DMS153 (cell line): Measurements from ENCODE around the gene POR.

Experiments
- DNase-seq: peaks from one replicate; lab custom pipeline; 2025; lab: John Stamatoyannopoulos, UW

Gene POR

DNA sequence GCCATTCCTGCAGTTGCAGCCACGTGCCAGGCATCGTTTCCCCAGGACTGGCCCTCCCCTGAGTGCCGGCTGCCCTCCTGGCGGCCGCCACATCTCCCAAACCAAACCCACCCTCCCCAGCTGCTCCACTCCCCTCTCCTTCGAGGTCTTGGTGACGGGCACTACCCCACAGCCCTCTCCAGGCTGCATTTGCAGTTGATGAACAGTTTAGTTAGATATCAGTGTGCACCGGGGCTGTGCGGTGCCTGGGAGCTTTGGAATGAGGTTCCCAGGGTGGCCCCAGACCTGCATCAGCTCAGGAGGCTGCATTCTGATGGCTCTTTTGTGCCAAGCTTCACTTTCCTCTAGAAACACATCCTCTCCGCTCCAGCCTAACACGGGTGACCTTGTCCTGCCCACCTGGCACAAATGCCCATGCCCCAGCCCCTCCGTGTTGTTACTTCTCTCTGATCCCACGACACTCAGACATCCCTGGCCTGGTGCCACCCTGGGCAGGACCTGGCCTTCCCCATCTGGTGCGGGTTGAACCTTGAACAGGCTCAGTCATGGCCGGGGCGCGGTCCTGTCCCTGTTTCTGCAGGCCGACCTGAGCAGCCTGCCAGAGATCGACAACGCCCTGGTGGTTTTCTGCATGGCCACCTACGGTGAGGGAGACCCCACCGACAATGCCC, 64.9 kb downstream of the POR start:
- no peak for DNase-seq

DNA sequence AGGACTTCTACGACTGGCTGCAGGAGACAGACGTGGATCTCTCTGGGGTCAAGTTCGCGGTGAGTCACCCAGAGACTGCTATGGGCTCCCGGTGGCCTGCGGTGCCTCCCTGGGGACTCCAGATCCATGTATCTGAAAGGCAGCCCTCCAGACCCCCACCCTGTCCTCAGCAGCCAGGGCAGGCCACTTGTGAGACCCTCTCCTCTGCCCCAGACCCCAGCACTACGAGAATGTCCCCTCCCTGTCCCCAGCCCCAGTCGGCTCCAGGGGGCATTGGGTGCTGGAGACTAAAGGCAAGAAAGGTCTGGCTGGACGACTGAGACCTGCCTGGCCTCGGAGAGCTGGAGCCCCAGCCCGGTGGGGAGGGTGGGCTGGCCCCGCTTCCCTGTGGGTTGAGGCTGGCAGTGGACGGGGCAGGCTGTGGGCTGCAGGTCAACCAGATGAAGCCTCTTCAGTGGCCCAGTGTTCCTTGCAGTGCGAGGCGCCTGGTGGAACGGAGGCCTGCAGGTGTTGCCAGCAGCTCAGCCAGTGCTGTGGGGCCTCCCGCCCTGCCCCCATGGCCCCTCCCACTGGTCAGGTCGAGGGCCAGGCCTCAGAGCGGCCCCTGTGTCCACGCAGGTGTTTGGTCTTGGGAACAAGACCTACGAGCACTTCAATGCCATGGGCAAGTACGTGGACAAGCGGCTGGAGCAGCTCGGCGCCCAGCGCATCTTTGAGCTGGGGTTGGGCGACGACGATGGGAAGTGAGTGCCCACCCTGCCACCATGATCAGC, 65.7 kb downstream of the POR start:
- no peak for DNase-seq

GRCh38 chr7:75981203-75981452, 66.2 kb downstream of the POR start:
- DNase-seq = no peak

DNA sequence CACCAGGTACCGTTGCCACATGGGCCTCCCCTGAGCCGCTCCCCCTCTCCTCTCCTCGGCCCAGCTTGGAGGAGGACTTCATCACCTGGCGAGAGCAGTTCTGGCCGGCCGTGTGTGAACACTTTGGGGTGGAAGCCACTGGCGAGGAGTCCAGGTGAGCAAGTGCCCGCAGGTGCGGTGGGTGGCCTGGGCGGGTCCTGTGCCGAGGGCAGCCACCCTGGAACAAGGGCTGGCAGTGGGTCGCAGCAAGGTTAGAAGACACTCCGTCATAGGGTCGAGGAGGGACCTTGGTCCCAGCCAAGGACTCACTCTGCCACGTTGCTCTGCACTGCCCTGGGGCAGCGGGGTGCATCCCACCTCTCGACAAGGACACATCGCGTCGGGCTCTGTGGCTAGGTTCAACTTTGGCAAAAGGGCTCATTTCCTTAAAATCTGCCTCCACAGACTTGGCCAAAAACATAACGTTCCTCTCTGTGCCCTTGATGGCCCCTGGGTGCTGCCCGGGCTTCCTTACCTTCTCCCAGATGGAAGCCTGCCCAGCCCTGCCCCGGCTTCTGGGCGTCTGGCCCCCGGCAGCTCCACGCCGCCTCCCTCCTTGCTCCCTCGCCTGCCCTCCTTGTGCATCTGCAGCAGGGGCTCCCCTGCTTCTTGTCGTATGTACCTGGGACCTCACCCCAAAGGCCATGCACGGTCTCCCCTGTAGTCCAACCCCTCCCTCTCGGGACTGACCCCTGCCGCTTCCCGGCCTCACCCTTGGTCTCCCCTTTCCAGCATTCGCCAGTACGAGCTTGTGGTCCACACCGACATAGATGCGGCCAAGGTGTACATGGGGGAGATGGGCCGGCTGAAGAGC, 66.7 kb downstream of the POR start:
- no peak for DNase-seq

- no peak for DNase-seq
Measured at GRCh38 chr7:75982306-75983064, 67.5 kb downstream of the POR start.

- DNase-seq = no peak
Measured at GRCh38 chr7:75983471-75984129, 68.6 kb downstream of the POR start.

GRCh38 chr7:75984130-75985008, 69.4 kb downstream of the POR start:
- DNase-seq = no peak

DNA sequence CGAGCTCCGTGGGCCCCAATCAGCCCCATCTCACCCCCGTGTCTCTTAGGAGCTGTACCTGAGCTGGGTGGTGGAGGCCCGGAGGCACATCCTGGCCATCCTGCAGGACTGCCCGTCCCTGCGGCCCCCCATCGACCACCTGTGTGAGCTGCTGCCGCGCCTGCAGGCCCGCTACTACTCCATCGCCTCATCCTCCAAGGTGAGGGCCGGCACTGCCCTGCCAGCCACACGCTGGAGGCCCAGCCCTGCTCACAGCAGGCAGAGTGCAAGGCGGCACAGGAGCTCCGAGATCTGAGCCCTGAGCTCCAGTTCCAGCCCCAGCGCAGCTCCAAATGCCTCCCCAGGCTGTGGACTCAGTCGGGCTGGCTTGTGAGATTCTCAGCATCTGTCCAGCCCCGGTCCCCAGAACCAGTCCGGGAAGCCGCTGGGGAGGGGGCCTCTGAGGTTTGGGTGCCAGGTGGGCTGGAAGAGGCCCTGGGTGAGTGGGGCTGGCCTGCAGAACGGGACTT, 70.1 kb downstream of the POR start:
- no peak for DNase-seq

DNA sequence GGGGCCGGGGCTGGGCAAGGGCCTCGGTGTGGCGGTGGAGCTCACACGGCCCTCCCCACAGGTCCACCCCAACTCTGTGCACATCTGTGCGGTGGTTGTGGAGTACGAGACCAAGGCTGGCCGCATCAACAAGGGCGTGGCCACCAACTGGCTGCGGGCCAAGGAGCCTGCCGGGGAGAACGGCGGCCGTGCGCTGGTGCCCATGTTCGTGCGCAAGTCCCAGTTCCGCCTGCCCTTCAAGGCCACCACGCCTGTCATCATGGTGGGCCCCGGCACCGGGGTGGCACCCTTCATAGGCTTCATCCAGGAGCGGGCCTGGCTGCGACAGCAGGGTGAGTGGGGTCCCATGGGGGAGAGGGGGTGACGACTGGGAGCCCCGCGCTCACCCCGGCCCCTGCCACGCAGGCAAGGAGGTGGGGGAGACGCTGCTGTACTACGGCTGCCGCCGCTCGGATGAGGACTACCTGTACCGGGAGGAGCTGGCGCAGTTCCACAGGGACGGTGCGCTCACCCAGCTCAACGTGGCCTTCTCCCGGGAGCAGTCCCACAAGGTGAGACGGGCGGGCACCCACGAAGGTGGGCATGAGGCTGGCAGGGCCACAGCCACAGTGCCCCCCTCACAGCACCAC, 70.7 kb downstream of the POR start:
- no peak for DNase-seq

GRCh38 chr7:75986147-75986781, 71.3 kb downstream of the POR start:
- DNase-seq = no peak

- DNase-seq = no peak
Measured at GRCh38 chr7:75987026-75987804, 72.3 kb downstream of the POR start.

GRCh38 chr7:75987805-75988567, 73.0 kb downstream of the POR start:
- DNase-seq = no peak

DNA sequence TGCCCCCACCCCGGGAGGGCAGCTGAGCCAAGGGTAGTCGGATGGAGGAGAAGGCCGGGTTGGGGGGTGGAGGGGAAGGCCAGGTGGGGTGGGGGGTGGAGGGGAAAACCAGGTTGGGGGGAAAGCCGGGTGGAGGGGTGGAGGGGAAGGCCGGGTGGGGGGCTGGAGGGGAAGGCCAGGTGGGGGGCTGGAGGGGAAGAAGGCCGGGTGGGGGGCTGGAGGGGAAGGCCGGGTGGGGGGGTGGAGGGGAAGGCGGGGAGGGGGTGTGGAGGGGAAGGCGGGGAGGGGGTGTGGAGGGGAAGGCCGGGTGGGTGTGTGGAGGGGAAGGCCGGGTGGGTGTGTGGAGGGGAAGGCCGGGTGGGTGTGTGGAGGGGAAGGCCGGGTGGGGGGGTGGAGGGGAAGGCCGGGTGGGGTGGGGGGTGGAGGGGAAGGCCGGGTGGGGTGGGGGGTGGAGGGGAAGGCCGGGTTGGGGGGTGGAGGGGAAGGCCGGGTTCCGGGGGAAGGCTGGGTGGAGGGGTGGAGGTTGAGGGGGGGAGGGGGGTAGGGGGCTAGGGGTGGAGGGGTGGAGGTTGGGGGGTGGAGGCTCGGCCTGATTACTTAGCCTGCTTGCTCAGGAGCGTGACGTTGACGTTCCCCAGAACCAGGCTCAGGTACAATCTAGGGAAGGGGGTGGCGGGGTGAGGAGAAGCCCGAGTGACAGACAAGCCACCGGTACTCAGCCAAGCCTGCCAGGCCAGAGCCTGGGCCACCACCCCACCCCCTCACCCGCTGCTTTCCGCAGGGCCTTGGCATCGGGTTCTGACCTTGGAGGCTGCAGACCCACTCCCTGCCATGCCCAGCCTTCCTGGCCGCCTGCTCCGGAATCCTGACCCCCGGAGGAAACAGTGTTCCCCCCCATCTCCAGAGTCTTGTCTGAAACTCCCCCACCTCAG, 73.9 kb downstream of the POR start:
- no peak for DNase-seq

DNA sequence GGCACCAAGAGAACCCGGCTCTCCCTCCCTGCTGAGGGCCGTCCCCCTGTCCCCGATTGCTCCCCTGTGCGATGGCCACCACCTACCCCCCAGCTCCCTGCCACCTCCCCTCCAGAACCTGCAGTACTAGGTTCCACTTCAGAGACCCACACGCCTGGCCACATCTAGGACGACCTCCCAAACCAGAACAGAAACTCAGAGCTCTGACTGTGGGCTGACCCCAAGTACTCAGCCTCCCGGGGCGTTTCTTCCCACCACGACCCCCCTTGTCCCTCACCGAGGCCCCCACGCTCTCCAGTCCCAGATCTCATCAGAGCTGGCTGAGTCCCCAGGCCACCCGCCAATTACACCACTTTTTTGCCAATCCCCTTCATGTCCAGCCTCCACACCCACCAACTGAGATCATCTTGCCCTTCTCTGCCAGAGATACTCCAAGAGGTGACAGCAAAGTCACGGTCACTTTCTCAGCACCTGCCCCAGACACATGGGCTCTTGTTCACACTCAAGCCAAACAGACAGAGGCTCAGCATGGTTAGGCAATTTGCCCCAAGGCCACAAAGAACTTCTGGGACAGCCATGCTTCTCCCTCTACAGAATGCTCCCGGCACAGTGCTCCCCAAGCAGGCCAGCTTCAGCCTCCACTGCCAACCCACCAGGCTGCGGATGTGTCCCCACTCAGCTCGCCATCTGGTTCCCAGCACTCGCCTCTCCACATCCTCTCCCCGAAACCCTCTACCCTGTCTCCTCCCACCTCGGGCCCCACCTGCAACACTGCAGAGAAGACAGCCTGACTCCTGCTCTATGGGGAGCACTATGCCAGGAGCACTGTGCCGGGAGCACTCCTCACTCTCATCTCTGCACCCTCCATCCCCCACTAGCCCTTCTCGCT, 74.8 kb downstream of the POR start:
- no peak for DNase-seq

DNA sequence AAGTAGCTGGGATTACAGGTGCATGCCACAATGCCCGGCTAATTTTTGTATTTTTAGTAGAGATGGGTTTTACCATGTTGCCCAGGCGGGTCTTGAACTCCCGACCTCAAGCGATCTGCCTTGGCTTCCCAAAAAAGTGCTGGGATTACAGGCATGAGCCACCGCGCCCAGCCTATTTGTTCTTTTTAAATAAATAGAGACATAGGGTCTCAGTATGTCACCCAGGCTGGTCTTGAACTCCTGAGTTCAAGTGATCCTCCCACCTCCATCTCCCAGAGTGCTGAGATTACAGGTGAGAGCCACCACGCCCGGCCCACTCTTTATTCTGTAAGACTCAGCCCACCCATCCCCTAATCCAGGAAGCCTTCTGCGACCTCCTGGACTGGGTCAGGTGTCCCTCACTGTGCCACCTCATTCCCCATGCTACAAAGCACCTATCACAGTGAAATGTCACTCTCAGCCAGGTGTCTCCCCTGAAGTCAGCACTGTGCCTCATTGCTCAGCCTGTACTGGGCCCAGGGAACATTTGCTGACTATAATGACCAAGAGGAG, 76.7 kb downstream of the POR start:
- no peak for DNase-seq
